GM19452 (cell line): ENCODE data around the gene USP28.
"Not testable (repeated sequence)": the region's sequence is repeated elsewhere in the genome, so short reads cannot be mapped to it uniquely, and the experiment has no call there.

Experiments
- ATAC-seq: cut with Tn5 transposase; IDR thresholded peaks from one replicate; pipeline ENCODE4 v1.9.1; 2021; ENCODE audit not compliant: unreplicated experiment

The USP28 gene

GRCh38 chr11:113875234-113876073, at the start of gene USP28:
TSS of gene USP28 (minus strand) at chr11:113875572. CDS start at chr11:113875501, 71 bp downstream.
- peak; percentile 89 for ATAC-seq

- ATAC-seq: no peak
Observed at GRCh38 chr11:113923572-113923971, 48.2 kb upstream of the USP28 start.

- ATAC-seq: not testable (repeated sequence)
Observed at GRCh38 chr11:113911491-113911890, 36.1 kb upstream of the USP28 start.

- ATAC-seq: no peak
Observed at GRCh38 chr11:113908098-113908497, 32.7 kb upstream of the USP28 start.

- ATAC-seq: no peak
Observed at GRCh38 chr11:113907681-113908080, 32.3 kb upstream of the USP28 start.

- ATAC-seq: no peak
Observed at GRCh38 chr11:113907152-113907551, 31.8 kb upstream of the USP28 start.

GRCh38 chr11:113906516-113906915, 31.1 kb upstream of the USP28 start:
- no peak for ATAC-seq

GRCh38 chr11:113906038-113906437, 30.7 kb upstream of the USP28 start:
- ATAC-seq: no peak

- ATAC-seq: no peak
Observed at GRCh38 chr11:113904379-113905101, 29.2 kb upstream of the USP28 start, which contains the start of gene HTR3B. TSS of gene HTR3B (plus strand) at chr11:113904796. CDS start at chr11:113904934, 138 bp downstream.

- no peak for ATAC-seq
Observed at GRCh38 chr11:113901141-113901540, 25.8 kb upstream of the USP28 start.

- no peak for ATAC-seq
Observed at GRCh38 chr11:113896156-113896879, 20.9 kb upstream of the USP28 start.

- no peak for ATAC-seq
Observed at GRCh38 chr11:113895367-113896155, 20.2 kb upstream of the USP28 start.

GRCh38 chr11:113894421-113894996, 19.1 kb upstream of the USP28 start:
- ATAC-seq: no peak

GRCh38 chr11:113888848-113889247, 13.5 kb upstream of the USP28 start:
- ATAC-seq: no peak

GRCh38 chr11:113885897-113886296, 10.5 kb upstream of the USP28 start:
- ATAC-seq: no peak

- no peak for ATAC-seq
Observed at GRCh38 chr11:113884361-113884836, 9.0 kb upstream of the USP28 start.

GRCh38 chr11:113881856-113882255, 6.5 kb upstream of the USP28 start:
- no peak for ATAC-seq

GRCh38 chr11:113880971-113881370, 5.6 kb upstream of the USP28 start:
- ATAC-seq: no peak

GRCh38 chr11:113879446-113879845, 4.1 kb upstream of the USP28 start:
- not testable (repeated sequence) for ATAC-seq

- ATAC-seq: no peak
Observed at GRCh38 chr11:113877670-113878055, 2.3 kb upstream of the USP28 start.
